Measurements from ENCODE around the gene MAP3K7CL.

GRCh38 chr21:29195981-29196669 is 65.7 kb downstream of the MAP3K7CL start:
- TF ChIP-seq, protein P1, sequence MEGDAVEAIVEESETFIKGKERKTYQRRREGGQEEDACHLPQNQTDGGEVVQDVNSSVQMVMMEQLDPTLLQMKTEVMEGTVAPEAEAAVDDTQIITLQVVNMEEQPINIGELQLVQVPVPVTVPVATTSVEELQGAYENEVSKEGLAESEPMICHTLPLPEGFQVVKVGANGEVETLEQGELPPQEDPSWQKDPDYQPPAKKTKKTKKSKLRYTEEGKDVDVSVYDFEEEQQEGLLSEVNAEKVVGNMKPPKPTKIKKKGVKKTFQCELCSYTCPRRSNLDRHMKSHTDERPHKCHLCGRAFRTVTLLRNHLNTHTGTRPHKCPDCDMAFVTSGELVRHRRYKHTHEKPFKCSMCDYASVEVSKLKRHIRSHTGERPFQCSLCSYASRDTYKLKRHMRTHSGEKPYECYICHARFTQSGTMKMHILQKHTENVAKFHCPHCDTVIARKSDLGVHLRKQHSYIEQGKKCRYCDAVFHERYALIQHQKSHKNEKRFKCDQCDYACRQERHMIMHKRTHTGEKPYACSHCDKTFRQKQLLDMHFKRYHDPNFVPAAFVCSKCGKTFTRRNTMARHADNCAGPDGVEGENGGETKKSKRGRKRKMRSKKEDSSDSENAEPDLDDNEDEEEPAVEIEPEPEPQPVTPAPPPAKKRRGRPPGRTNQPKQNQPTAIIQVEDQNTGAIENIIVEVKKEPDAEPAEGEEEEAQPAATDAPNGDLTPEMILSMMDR (IDR thresholded peaks at IDR 0.05): peak; percentile 3 to 16
- peak in 1 of 3 donors; percentile 16 for TF ChIP-seq POLR2AphosphoS5 (IDR thresholded peaks at IDR 0.05)
- TF ChIP-seq EP300 (IDR thresholded peaks at IDR 0.05): no peak
- TF ChIP-seq POLR2A (IDR thresholded peaks at IDR 0.05): no peak
